BJ (cell line): ENCODE results near the gene RAD54L. TPM values are rescaled to one million over a fixed set of nuclear protein-coding genes. Genes with fewer than 3 reads are reported as not detected.

Experiments used
- CTCF ChIA-PET: fragments of 350-600 bp; formaldehyde crosslinking; extraction: SDS; loops from one replicate; lab custom pipeline; 2021; ENCODE audit warnings: antibody characterized with exemption, inconsistent platforms; lab: Yijun Ruan, JAX
- POLR2A ChIA-PET: fragments of 300-600 bp; sonication (Branson Sonifier 250); formaldehyde crosslinking; extraction: SDS; loops from one replicate; lab custom pipeline; 2021; ENCODE audit warnings: antibody characterized with exemption; lab: Charles Lee
- DNase-seq: peaks from one replicate; pipeline ENCODE4 v3.0.0-alpha.2; 2011; ENCODE audit warnings: low read depth
- H3K27me3 ChIP-seq: 2 replicates; pipeline ENCODE4 v1.6.0; 2011; ENCODE audit warnings: low read length; ENCODE audit not compliant: control insufficient read depth, insufficient read depth
- H3K36me3 ChIP-seq: 2 replicates; pipeline ENCODE4 v1.5.1; 2011; ENCODE audit warnings: low read length; ENCODE audit not compliant: control insufficient read depth, insufficient read depth
- H3K4me3 ChIP-seq: 2 replicates; pipeline ENCODE4 v1.5.1; 2011; ENCODE audit warnings: low read depth, mild to moderate bottlenecking, control low read depth, low read length
- polyA plus RNA-seq: library from polyadenylated mRNA; depleted of rRNA; stranded (reverse); fragments of >200 nt; gene quantifications from 2 replicates; pipeline ENCODE4 v1.2.3, GENCODE V29; 2011
- TF ChIP-seq, protein P1 (sequence below): IDR thresholded peaks from 2 replicates; pipeline ENCODE4 v1.5.1; 2011; ENCODE audit warnings: low read depth, mild to moderate bottlenecking, control low read depth, inconsistent platforms, low read length, moderate library complexity; ENCODE audit not compliant: insufficient read depth

Gene RAD54L
- polyA plus RNA-seq, 1 experiment, result 5.6 TPM

DNA sequence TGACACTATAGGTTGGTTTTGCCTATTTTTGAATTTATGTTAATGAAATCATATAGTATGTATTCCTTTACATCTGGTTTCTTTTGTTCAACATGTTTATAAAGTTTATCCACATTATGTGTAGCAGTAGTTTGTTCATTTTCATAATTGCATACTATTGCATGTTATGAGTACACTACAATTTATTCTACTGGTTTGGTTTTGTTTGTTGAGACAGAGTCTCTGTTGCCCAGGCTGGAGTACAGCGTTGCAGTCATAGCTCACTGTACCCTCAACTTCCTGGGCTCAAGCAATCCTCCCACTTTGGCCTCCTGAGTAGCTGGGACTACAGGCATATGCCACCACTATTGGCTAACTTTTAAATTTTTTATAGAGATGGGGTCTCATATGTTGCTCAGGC lies 21.0 kb downstream of the RAD54L start:
- TF ChIP-seq, protein P1, sequence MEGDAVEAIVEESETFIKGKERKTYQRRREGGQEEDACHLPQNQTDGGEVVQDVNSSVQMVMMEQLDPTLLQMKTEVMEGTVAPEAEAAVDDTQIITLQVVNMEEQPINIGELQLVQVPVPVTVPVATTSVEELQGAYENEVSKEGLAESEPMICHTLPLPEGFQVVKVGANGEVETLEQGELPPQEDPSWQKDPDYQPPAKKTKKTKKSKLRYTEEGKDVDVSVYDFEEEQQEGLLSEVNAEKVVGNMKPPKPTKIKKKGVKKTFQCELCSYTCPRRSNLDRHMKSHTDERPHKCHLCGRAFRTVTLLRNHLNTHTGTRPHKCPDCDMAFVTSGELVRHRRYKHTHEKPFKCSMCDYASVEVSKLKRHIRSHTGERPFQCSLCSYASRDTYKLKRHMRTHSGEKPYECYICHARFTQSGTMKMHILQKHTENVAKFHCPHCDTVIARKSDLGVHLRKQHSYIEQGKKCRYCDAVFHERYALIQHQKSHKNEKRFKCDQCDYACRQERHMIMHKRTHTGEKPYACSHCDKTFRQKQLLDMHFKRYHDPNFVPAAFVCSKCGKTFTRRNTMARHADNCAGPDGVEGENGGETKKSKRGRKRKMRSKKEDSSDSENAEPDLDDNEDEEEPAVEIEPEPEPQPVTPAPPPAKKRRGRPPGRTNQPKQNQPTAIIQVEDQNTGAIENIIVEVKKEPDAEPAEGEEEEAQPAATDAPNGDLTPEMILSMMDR, result no peak
- no peaks in the 10 kb centered on the region for H3K36me3 ChIP-seq
- ChIA-PET POLR2A (no interaction called here), CTCF (interaction anchor here (1.5 kb wide), 1 partner anchor 79 kb away, joined by 3 read pairs; no protein-coding TSS in a partner anchor)
- DNase-seq, result no peak
- H3K27me3 ChIP-seq, result no peaks in the 10 kb centered on the region
- no peak overlapping the region for H3K4me3 ChIP-seq

DNA sequence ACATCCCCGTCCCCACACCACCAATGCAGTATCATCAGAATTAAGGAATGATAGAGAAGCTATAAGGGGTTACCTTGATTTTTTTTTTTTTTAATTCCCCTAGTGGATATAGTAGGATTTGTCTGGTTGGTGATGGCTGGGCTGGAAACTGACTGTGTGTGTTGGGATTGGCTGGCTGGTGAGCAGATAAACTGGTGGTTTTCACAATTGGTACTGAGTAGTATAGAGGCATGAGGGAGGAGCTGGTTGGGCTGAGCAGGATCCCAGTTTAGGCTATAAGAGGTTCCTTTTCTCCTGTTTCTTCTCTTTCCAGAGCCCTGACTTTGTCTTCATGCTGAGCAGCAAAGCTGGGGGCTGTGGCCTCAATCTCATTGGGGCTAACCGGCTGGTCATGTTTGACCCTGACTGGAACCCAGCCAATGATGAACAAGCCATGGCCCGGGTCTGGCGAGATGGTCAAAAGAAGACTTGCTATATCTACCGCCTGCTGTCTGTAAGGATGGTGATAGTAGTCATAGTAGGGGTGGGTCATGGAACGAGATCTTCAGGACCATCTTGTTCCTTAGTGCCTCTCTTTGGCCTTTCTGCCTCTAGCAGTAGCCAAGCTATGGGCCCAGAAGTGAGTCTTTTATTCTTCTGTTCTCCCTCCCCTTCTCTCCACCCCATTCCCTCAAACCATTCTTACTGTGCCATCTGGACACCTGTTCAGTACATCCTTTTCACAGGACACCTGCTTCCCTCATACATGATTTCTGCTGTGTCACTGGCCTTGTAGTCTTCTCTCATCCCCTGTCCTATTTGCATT lies 26.9 kb downstream of the RAD54L start:
- ChIA-PET POLR2A (interaction anchor here (0.5 kb wide), 1 partner anchor 132 kb away, joined by 5 read pairs; no protein-coding TSS in a partner anchor), CTCF (interaction anchor here (0.6 to 3.2 kb wide), 7 partner anchors 10 to 42 kb away, joined by 3 to 14 read pairs (median 4); no protein-coding TSS in a partner anchor)
- DNase-seq, result no peak

DNA sequence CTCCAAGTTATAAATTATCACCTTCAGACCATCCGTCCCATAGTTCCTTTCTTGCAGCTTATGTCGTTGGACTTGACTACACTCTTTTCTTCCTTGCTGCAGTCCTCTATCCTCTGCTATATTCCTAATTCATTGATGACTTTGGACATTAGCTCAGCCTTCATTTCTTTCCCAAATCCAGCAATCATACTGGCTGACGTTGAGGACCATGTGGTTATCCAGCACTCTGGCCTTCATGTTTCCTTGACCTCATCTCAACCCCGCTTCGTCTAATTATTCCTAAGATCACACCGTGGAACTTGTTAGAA lies 27.4 kb downstream of the RAD54L start:
- H3K4me3 ChIP-seq, result no peak overlapping the region
- peaks cover 5% of the 10 kb centered on the region for H3K36me3 ChIP-seq
- ChIA-PET CTCF (interaction anchor here (1.5 to 3.2 kb wide), 3 partner anchors 10 to 26 kb away, joined by 4 to 14 read pairs (median 4); no protein-coding TSS in a partner anchor), POLR2A (no interaction called here)
- TF ChIP-seq, protein P1, result no peak
- no peak for DNase-seq
- H3K27me3 ChIP-seq, result no peaks in the 10 kb centered on the region

More for the DNA sequence above, 26.9 kb downstream of the RAD54L start:
- Histone ChIP-seq H3K36me3 (peaks cover 3% of the 10 kb centered on the region; the same call in 1 of the 2 replicates), H3K4me3 (no peak overlapping the region), H3K27me3 (no peaks in the 10 kb centered on the region)
- TF ChIP-seq, protein P1, result no peak

DNA sequence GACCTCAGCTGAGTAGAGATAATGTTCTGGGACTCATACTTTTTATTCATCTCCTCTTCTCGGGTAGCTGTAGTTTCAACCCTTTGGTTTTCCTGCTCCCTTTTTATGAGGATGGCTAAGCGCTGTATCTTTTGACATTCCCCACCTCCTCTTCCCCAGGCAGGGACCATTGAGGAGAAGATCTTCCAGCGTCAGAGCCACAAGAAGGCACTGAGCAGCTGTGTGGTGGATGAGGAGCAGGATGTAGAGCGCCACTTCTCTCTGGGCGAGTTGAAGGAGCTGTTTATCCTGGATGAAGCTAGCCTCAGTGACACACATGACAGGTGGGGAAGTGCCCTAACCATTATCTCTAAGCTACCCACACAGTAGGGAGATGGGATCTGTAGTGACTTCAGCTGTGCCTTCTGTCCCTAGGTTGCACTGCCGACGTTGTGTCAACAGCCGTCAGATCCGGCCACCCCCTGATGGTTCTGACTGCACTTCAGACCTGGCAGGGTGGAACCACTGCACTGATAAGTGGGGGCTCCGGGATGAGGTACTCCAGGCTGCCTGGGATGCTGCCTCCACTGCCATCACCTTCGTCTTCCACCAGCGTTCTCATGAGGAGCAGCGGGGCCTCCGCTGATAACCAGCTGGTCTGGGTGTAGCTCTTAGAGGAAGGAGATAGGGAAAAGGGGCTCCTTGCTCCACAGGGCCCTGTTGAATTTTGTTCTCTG lies 30.3 kb downstream of the RAD54L start:
- Histone ChIP-seq H3K4me3 (no peak overlapping the region), H3K36me3 (peaks cover 15% of the 10 kb centered on the region), H3K27me3 (no peaks in the 10 kb centered on the region)
- ChIA-PET CTCF (interaction anchor here (0.9 to 3.2 kb wide), 2 partner anchors 7 to 33 kb away, joined by 4 to 14 read pairs; no protein-coding TSS in a partner anchor), POLR2A (no interaction called here)
- TF ChIP-seq, protein P1, result no peak
- no peak for DNase-seq

DNA sequence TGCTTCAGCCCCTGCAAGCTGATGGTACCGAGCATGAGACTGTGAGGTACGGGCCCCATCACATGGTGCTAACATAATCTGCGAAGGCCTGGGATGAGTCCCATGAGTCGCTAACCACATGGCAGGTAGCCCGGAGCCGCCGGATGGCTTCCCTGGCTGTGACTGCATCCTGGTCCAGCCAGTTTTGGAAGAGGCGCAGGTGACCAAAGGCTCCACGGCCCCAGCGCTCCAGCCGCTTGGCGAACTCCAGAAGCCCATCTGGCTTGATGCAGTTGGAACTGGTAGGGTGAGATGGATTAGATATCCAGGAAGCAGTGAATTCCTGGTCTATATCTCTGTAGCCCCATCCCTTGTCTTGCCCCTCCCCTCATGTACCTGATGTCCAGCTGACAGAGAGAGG lies 31.2 kb downstream of the RAD54L start:
- no peak for DNase-seq
- ChIA-PET CTCF (no interaction called here), POLR2A (no interaction called here)
- Histone ChIP-seq H3K4me3 (no peak overlapping the region), H3K36me3 (peaks cover 15% of the 10 kb centered on the region), H3K27me3 (no peaks in the 10 kb centered on the region)
- TF ChIP-seq, protein P1, result no peak
